Brain microvascular endothelial cell (primary cell): ENCODE measurements around the gene SCAF1.

ENCODE experiments used
- DNase-seq: peaks from one replicate; pipeline ENCODE4 v3.0.0-alpha.2; 2020
- H3K27ac ChIP-seq: fragments of 250-450 bp; sonication (Bioruptor Pico); 2 replicates; pipeline ENCODE4 v1.5.1; 2020; ENCODE audit warnings: mild to moderate bottlenecking, moderate library complexity
- H3K27me3 ChIP-seq: fragments of 250-450 bp; sonication (Bioruptor Pico); replicated peaks from 2 replicates; pipeline ENCODE4 v1.5.1; 2020; ENCODE audit warnings: mild to moderate bottlenecking
- H3K36me3 ChIP-seq: fragments of 250-450 bp; sonication (Bioruptor Pico); replicated peaks from 2 replicates; pipeline ENCODE4 v1.5.1; 2020; ENCODE audit warnings: mild to moderate bottlenecking
- H3K4me3 ChIP-seq: 2 replicates; pipeline ENCODE4 v1.5.1; 2011; ENCODE audit warnings: low read depth, mild to moderate bottlenecking, control low read depth, low read length, moderate library complexity
- CTCF ChIP-seq: IDR thresholded peaks from 2 replicates; pipeline ENCODE4 v1.5.1; 2011; ENCODE audit warnings: low read depth, mild to moderate bottlenecking, moderate library complexity, low read length, control low read depth, inconsistent platforms; ENCODE audit errors: missing control alignments
- in situ Hi-C: cut with HindIII; loops from 2 replicates; pipeline ENCODE4 v1.10.0; 2017; ENCODE audit warnings: low sequenced_read_pairs, low pct_ligation_motif_present

Gene SCAF1

GRCh38 chr19:49692147-49692506, 50.1 kb downstream of the SCAF1 start:
- no peak overlapping the region for H3K27ac ChIP-seq
- no peaks in the 10 kb centered on the region for H3K27me3 ChIP-seq
- peak overlapping the region; percentile 52 for H3K4me3 ChIP-seq
- in situ Hi-C loops, result no loop called here
- no peak for DNase-seq
- H3K36me3 ChIP-seq, result no peaks in the 10 kb centered on the region
- no peak for TF ChIP-seq CTCF

- TF ChIP-seq CTCF, result no peak
- Histone ChIP-seq H3K27ac (no peak overlapping the region), H3K4me3 (no peak overlapping the region), H3K27me3 (no peaks in the 10 kb centered on the region), H3K36me3 (no peaks in the 10 kb centered on the region)
- in situ Hi-C loops, result no loop called here
- no peak for DNase-seq
Measured at GRCh38 chr19:49696115-49696514, 54.1 kb downstream of the SCAF1 start.

- no peak overlapping the region for H3K27ac ChIP-seq
- in situ Hi-C loops, result no loop called here
- DNase-seq, result no peak
- no peak for TF ChIP-seq CTCF
- H3K36me3 ChIP-seq, result no peaks in the 10 kb centered on the region
- H3K4me3 ChIP-seq, result no peak overlapping the region
- H3K27me3 ChIP-seq, result no peaks in the 10 kb centered on the region
Measured at GRCh38 chr19:49696865-49697264, 54.9 kb downstream of the SCAF1 start.

GRCh38 chr19:49699364-49699763, 57.4 kb downstream of the SCAF1 start:
- no peak for DNase-seq

GRCh38 chr19:49700563-49700962, 58.6 kb downstream of the SCAF1 start:
- H3K27ac ChIP-seq, result no peak overlapping the region
- in situ Hi-C loops, result no loop called here
- H3K27me3 ChIP-seq, result no peaks in the 10 kb centered on the region
- TF ChIP-seq CTCF, result no peak
- H3K36me3 ChIP-seq, result no peaks in the 10 kb centered on the region
- DNase-seq, result no peak
- H3K4me3 ChIP-seq, result no peak overlapping the region

More at GRCh38 chr19:49699364-49699763, 57.4 kb downstream of the SCAF1 start:
- Histone ChIP-seq H3K27ac (no peak overlapping the region), H3K27me3 (no peaks in the 10 kb centered on the region), H3K36me3 (no peaks in the 10 kb centered on the region), H3K4me3 (no peak overlapping the region)
- no peak for TF ChIP-seq CTCF
- in situ Hi-C loops, result no loop called here

GRCh38 chr19:49701271-49701786, 59.3 kb downstream of the SCAF1 start:
- no peaks in the 10 kb centered on the region for H3K36me3 ChIP-seq
- in situ Hi-C loops, result no loop called here
- DNase-seq, result no peak
- no peak overlapping the region for H3K4me3 ChIP-seq
- no peaks in the 10 kb centered on the region for H3K27me3 ChIP-seq
- no peak overlapping the region for H3K27ac ChIP-seq
- no peak for TF ChIP-seq CTCF
